Activated naive CD4-positive, alpha-beta T cell treated with anti-CD3 and anti-CD28 coated beads, Interleukin-2, amount 50 U/mL, for 24 hours (primary cell): ENCODE measurements around the gene OR12D2.
"Not testable (repeated sequence)": the region's sequence is repeated elsewhere in the genome, so short reads cannot be mapped to it uniquely, and the experiment has no call there.

ENCODE experiments used
- H3K27ac Mint-ChIP-seq: one replicate; pipeline ENCODE4 v1.8.0; 2021; ENCODE audit warnings: mild to moderate bottlenecking, mixed read lengths
- H3K27me3 Mint-ChIP-seq: one replicate; pipeline ENCODE4 v1.8.0; 2021; ENCODE audit warnings: mixed read lengths
- H3K36me3 Mint-ChIP-seq: one replicate; pipeline ENCODE4 v1.8.0; 2021; ENCODE audit warnings: mixed read lengths
- H3K4me1 Mint-ChIP-seq: one replicate; pipeline ENCODE4 v1.8.0; 2021; ENCODE audit warnings: mixed read lengths
- H3K4me3 Mint-ChIP-seq: one replicate; pipeline ENCODE4 v1.8.0; 2021; ENCODE audit warnings: mild to moderate bottlenecking, mixed read lengths
- H3K9me3 Mint-ChIP-seq: one replicate; pipeline ENCODE4 v1.8.0; 2021; ENCODE audit warnings: mixed read lengths

Gene OR12D2

GRCh38 chr6:29395331-29395730, at the start of gene OR12D2:
OR12D2 (plus strand) TSS chr6:29395631; CDS start chr6:29396700, 1,069 bp downstream.
- no peak within 1 kb of the TSS for H3K4me3 Mint-ChIP-seq
- no peaks in the 10 kb centered on the region for H3K36me3 Mint-ChIP-seq
- no peaks in the 10 kb centered on the region for H3K4me1 Mint-ChIP-seq
- H3K27me3 Mint-ChIP-seq: peaks cover 34% of the 10 kb centered on the region
- peaks cover 1% of the 10 kb centered on the region for H3K9me3 Mint-ChIP-seq
- H3K27ac Mint-ChIP-seq: no peak within 1 kb of the TSS

- H3K4me1 Mint-ChIP-seq, H3K4me3 Mint-ChIP-seq, H3K9me3 Mint-ChIP-seq, H3K27ac Mint-ChIP-seq, H3K36me3 Mint-ChIP-seq: not testable (repeated sequence)
- H3K27me3 Mint-ChIP-seq: peaks cover 27% of the 10 kb centered on the region
Observed at GRCh38 chr6:29349348-29349747, 46.1 kb upstream of the OR12D2 start.

DNA sequence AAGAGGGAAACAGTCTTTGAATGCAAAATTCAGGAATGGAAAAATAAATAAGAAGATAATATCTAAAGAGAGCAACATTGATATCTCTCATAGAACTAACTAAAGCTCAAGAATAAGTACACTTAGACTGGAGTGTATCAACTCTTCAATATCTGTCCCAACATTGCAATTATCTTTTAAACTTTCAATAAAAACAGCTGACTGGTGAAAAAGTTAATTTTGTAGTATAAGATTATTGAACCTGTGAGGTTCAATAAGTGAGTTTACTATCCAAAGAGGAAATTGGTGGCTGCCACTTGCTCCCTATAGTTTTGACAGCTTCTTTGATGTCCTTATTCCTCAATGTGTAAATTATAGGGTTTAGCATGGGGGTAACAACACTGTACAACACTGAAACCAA, 40.5 kb upstream of the OR12D2 start:
- Mint-ChIP-seq H3K27me3 (peaks cover 37% of the 10 kb centered on the region), H3K27ac (no peak overlapping the region)

DNA sequence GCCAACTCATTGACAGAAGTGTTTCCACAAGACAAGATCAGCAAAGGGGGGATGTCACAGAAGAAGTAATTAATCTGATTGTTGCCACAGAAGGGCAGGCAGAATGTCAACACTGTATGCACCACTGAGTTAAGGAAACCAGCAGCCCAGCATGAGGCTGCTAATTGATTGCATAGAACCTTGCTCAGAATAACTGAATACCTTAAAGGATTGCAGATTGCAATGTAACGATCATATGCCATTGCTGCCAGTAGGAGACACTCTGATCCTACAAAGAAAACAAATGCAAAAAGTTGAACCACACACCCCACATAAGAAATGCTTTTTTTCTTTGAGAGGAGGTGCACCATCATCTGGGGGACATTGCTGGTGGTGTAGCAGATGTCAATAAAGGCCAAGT, 39.8 kb upstream of the OR12D2 start:
- Mint-ChIP-seq H3K36me3 (no peaks in the 10 kb centered on the region), H3K27me3 (peaks cover 36% of the 10 kb centered on the region), H3K4me3 (no peak overlapping the region), H3K27ac (no peak overlapping the region), H3K9me3 (peaks cover 6% of the 10 kb centered on the region), H3K4me1 (no peaks in the 10 kb centered on the region)

More for the DNA sequence above, 40.5 kb upstream of the OR12D2 start:
- Mint-ChIP-seq H3K36me3 (no peaks in the 10 kb centered on the region), H3K9me3 (peaks cover 6% of the 10 kb centered on the region), H3K4me3 (no peak overlapping the region), H3K4me1 (no peaks in the 10 kb centered on the region)

DNA sequence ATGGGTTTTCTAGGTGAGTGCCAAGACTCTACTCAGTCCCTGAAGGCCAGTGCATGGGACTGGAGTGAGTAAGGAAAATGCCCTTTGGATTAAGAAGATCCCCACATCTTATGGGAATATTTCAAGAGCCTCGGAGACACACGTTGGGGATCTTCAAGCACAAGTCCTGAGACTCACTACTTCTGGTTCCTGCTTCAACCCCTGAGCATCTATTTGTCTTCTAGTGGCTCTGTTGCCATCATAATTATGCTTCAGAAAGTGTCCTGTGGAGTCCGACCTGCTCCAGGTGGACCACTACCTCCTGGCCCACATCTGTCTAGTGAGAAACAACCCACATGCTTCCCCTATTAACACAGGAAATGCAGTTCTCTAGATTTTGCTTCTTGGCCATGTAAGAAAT, 26.7 kb upstream of the OR12D2 start, which contains the start of gene OR5V1:
TSS of gene OR5V1 (minus strand) at position 101 of the 400 bp plus-strand sequence. CDS start 12,670 bp downstream, outside the sequence.
- no peak within 1 kb of the TSS for H3K4me3 Mint-ChIP-seq
- H3K27ac Mint-ChIP-seq: no peak within 1 kb of the TSS
- no peaks in the 10 kb centered on the region for H3K4me1 Mint-ChIP-seq
- H3K9me3 Mint-ChIP-seq: no peaks in the 10 kb centered on the region
- no peaks in the 10 kb centered on the region for H3K36me3 Mint-ChIP-seq
- H3K27me3 Mint-ChIP-seq: peaks cover 17% of the 10 kb centered on the region

DNA sequence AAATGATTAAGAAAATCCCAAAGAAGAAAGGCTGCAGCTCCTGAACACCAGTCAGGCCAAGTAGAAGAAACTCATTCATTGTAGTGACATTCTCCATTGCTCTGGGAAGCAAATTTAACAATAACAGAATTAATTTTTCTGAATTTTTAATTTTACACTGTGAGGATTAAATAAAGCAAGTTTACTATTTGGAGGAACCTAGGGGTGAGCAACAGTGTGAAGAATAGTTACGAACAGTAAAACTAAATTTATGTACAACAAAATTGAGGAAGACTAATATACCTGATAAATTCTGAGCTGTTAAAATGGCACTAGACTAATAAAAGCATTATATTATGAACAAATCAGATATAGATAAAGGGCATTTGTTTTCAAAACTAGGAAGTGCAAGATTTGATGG, 20.2 kb upstream of the OR12D2 start, which contains the start of gene OR12D3:
TSS of gene OR12D3 (minus strand) at position 101 of the 400 bp plus-strand sequence. CDS start at position 97, 4 bp downstream.
- Mint-ChIP-seq H3K4me3 (no peak within 1 kb of the TSS), H3K36me3 (no peaks in the 10 kb centered on the region), H3K4me1 (no peaks in the 10 kb centered on the region), H3K27ac (no peak within 1 kb of the TSS), H3K27me3 (peaks cover 32% of the 10 kb centered on the region), H3K9me3 (no peaks in the 10 kb centered on the region)

- Mint-ChIP-seq H3K9me3 (no peaks in the 10 kb centered on the region), H3K27me3 (peaks cover 28% of the 10 kb centered on the region), H3K36me3 (no peaks in the 10 kb centered on the region), H3K27ac (no peak overlapping the region), H3K4me3 (no peak overlapping the region), H3K4me1 (no peaks in the 10 kb centered on the region)
Observed at GRCh38 chr6:29376003-29376402, 19.4 kb upstream of the OR12D2 start.

DNA sequence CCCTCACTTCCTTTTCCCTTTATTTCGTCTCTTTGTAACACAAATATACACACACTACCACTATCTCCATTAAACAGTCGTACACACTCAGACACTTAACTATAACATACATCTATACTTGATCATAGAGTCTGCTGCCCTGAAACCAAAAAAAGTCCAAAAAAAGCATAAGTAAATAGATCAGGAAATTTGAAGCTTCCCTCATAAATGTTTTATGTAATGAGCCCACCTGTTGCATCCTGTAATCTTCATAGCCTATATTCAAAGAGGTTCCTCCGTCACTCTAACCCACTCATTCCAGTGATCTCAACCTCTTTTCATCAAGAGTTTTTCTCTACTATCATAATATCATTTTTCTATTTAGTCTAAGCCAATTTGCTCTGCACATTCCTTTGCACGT, 6.9 kb upstream of the OR12D2 start:
- no peaks in the 10 kb centered on the region for H3K4me1 Mint-ChIP-seq
- no peaks in the 10 kb centered on the region for H3K9me3 Mint-ChIP-seq
- no peaks in the 10 kb centered on the region for H3K36me3 Mint-ChIP-seq
- H3K4me3 Mint-ChIP-seq: no peak overlapping the region
- no peak overlapping the region for H3K27ac Mint-ChIP-seq
- peaks cover 25% of the 10 kb centered on the region for H3K27me3 Mint-ChIP-seq

- no peaks in the 10 kb centered on the region for H3K36me3 Mint-ChIP-seq
- H3K27ac Mint-ChIP-seq: no peak overlapping the region
- peaks cover 40% of the 10 kb centered on the region for H3K27me3 Mint-ChIP-seq
- H3K9me3 Mint-ChIP-seq: peaks cover 6% of the 10 kb centered on the region
- H3K4me1 Mint-ChIP-seq: no peaks in the 10 kb centered on the region
- H3K4me3 Mint-ChIP-seq: no peak overlapping the region
Observed at GRCh38 chr6:29399525-29399924, 4.1 kb downstream of the OR12D2 start.

DNA sequence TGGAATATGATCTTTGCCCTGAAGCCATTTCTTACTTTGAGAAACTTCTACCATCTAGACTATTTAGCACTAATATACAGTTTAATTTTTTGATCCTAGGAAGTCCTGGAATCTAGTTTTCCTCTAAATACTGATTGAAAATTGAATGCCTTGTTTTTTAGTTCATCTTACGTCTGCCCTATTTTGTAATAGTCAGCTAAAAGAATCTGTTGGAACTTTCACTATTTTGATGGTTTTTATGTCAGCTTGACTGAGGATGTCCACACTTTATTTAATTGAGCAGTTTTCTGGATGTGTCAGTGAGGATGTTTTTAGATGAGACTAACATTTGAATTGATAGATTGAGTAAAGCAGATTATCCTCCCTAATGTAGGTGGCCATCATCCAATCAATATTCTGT, 8.4 kb downstream of the OR12D2 start:
- H3K27ac Mint-ChIP-seq: no peak overlapping the region
- peaks cover 6% of the 10 kb centered on the region for H3K9me3 Mint-ChIP-seq
- peaks cover 31% of the 10 kb centered on the region for H3K27me3 Mint-ChIP-seq
- H3K4me3 Mint-ChIP-seq: no peak overlapping the region
- H3K36me3 Mint-ChIP-seq: no peaks in the 10 kb centered on the region
- no peaks in the 10 kb centered on the region for H3K4me1 Mint-ChIP-seq

GRCh38 chr6:29414588-29414987, 19.2 kb downstream of the OR12D2 start, which contains the start of gene OR12D1:
OR12D1 (plus strand) TSS chr6:29414928.
- Mint-ChIP-seq H3K36me3 (peaks cover 1% of the 10 kb centered on the region), H3K4me3 (no peak within 1 kb of the TSS), H3K27me3 (peaks cover 29% of the 10 kb centered on the region), H3K27ac (no peak within 1 kb of the TSS), H3K4me1 (no peaks in the 10 kb centered on the region), H3K9me3 (peaks cover 18% of the 10 kb centered on the region)

GRCh38 chr6:29419516-29419915, 24.1 kb downstream of the OR12D2 start:
- Mint-ChIP-seq H3K9me3 (no peaks in the 10 kb centered on the region), H3K36me3 (no peaks in the 10 kb centered on the region), H3K4me1 (no peaks in the 10 kb centered on the region), H3K27me3 (peaks cover 28% of the 10 kb centered on the region), H3K4me3 (no peak overlapping the region), H3K27ac (no peak overlapping the region)

DNA sequence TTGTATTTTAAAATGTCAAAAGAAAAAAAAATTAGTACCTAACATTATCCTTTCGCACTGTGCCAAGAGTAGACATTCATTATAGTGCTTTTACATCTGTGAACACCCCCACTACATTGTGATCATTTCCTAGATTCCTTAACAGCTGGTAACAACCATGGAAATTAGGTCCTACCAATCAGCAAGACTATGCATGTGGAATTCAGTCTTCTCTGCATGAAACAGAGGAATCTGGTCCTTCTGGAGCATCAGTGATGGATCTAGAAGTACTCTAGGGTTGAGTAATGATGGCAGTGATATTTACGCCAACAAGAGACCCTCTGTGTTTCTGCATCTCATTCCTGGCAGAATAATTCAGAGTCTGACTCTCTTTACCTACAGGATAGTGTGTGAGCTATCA, 28.7 kb downstream of the OR12D2 start:
- H3K36me3 Mint-ChIP-seq: no peaks in the 10 kb centered on the region
- no peak overlapping the region for H3K27ac Mint-ChIP-seq
- H3K9me3 Mint-ChIP-seq: no peaks in the 10 kb centered on the region
- H3K27me3 Mint-ChIP-seq: peaks cover 37% of the 10 kb centered on the region
- no peaks in the 10 kb centered on the region for H3K4me1 Mint-ChIP-seq
- no peak overlapping the region for H3K4me3 Mint-ChIP-seq

- no peak overlapping the region for H3K27ac Mint-ChIP-seq
- H3K4me3 Mint-ChIP-seq: no peak overlapping the region
- H3K9me3 Mint-ChIP-seq: no peaks in the 10 kb centered on the region
- peaks cover 40% of the 10 kb centered on the region for H3K27me3 Mint-ChIP-seq
- H3K36me3 Mint-ChIP-seq: no peaks in the 10 kb centered on the region
- H3K4me1 Mint-ChIP-seq: no peaks in the 10 kb centered on the region
Observed at GRCh38 chr6:29424575-29424974, 29.1 kb downstream of the OR12D2 start.

GRCh38 chr6:29425075-29425474, 29.6 kb downstream of the OR12D2 start:
- Mint-ChIP-seq H3K4me3 (no peak overlapping the region), H3K36me3 (no peaks in the 10 kb centered on the region), H3K4me1 (no peaks in the 10 kb centered on the region), H3K27ac (no peak overlapping the region), H3K9me3 (no peaks in the 10 kb centered on the region), H3K27me3 (peaks cover 39% of the 10 kb centered on the region)

DNA sequence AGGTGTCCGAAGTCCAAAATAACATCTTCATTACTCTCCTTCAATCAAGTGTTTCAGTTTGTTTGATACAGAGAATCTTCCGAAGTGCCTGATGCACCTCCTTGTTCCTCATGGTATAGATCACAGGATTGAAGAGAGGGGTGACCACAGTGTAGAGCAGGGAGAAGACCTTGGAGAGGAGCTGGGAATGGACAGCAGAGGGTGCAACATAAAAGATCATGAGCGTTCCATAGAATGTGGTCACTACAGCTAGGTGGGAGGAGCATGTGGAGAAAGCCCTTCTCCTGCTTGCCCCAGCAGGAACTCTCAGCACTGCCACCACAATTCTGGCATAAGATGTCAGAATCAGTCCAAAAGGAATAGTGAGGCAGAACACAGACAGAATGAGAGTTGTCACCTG, 31.2 kb downstream of the OR12D2 start:
- no peak overlapping the region for H3K27ac Mint-ChIP-seq
- no peak overlapping the region for H3K4me3 Mint-ChIP-seq
- no peaks in the 10 kb centered on the region for H3K9me3 Mint-ChIP-seq
- no peaks in the 10 kb centered on the region for H3K36me3 Mint-ChIP-seq
- H3K4me1 Mint-ChIP-seq: no peaks in the 10 kb centered on the region
- peaks cover 28% of the 10 kb centered on the region for H3K27me3 Mint-ChIP-seq

DNA sequence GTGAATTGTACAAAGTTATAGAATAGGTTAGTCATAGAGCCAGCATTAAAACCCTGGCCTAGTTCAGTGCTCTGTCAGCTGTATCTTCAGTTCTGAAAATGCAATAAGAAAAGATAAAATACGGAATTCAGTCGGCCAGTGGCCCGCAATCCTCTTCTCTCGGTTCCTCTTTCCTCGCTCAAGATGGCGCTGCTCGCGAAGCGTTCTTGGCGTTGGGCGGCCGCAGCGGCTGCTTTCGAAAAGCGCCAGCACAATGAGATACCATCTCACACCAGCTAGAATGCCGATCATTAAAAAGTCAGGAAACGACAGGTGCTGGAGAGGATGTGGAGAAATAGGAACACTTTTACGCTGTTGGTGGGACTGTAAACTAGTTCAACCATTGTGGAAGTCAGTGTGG, 41.3 kb downstream of the OR12D2 start:
- peaks cover 38% of the 10 kb centered on the region for H3K27me3 Mint-ChIP-seq
- H3K4me1 Mint-ChIP-seq, H3K36me3 Mint-ChIP-seq, H3K4me3 Mint-ChIP-seq, H3K9me3 Mint-ChIP-seq, H3K27ac Mint-ChIP-seq: not testable (repeated sequence)
